NCI-H510A treated with DMSO at 0.1 percent for 48 hours (cell line): Measurements from ENCODE around the gene AFAP1.
"Not testable (repeated sequence)": the region's sequence is repeated elsewhere in the genome, so short reads cannot be mapped to it uniquely, and the experiment has no call there.

Experiments used
- DNase-seq: peaks from one replicate; lab custom pipeline; 2025; lab: John Stamatoyannopoulos, UW

AFAP1 gene

DNA sequence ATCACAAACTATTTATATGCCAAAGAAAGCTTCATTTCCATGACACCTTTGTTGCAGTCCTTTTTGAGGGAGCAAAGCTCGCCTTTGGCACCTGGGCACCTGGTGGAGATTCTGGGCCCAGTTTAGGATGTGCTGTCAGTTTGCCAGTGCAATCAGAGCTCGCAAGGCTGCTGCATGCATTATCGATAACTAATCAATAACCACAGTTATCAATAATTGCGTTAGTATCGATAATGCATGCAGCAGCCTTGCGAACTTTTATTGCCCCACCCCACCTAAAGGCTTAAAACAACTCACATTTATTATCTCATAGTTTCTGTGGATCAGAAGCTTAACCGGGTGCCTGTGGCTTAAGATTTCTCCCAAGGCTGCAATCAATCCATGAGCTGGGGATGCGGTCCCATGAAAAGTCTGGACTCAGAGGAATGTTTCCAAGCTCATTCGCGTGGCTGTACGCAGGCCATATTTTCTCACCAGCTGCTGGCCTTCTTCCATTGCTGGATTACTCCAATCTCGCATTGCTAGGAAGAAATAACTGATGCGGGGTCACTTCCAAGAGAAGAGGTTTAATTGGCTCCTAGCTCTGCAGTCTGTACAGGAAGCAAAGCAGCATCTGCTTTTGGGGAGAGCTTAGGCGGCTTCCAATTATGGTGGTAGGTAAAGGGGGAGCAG, 6.2 kb upstream of the AFAP1 start:
- DNase-seq = no peak

DNA sequence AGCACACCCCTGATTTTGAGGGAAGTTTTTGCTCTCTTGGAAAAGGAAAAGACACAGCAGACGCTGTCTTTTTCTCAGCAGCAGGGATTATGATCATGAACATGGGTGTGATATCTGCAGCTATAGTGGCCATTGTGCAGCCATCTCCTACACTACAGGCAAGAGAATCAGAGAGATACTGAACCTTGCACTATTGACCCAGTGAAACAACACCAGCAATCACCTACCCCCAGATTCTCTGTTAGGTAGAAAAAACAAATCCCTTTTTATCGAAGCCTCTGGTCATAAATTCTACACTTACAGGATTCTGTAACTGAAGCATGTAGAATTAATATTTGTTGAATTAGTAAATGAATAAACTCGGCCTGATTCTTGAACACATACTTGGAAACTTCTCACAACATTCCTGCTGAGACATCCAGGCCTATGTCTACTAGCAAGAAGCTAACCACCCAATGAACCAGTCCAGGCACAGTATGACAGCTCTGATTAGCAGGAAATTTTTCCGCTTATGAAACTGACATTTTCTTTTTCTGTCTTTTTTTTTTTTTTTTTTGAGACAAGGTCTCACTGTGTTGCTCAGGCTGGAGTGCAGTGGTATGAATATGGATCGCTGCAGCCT, 5.0 kb upstream of the AFAP1 start:
- DNase-seq = no peak

DNA sequence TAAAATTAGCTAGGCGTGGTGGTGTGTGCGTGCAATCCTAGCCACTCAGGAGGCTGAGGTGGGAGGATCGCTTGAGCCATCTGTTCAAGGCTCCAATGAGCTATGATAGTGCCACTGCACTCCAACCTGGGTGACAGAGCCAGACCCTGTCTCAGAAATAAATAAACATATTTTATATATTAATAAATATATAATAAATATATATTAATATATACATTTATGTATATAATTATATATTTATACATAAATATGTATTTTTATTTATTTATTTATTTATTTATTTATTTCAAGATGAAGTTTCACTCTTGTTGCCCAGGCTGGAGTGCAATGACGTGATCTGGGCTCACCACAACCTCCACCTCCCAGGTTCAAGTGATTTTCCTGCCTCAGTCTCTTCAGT, 4.0 kb upstream of the AFAP1 start:
- DNase-seq = not testable (repeated sequence)

DNA sequence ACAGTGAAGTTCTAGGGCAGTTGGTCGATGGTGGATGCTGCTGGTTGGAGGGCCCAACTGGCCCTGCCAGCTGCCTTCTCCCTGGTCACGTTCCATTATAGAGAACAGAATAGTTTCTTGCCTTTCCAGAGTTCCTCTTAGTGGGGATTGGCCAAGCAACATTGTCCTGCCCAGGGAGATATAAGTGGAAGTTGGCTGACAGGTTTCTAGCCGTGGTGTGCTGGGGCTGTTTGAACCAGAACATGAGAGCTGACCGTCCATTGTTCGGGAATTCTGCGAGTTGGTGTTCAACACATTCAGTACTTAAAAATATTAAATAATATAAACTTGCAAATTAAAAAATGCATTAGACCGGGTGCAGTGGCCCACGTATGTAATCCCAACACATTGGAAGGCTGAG, 3.5 kb upstream of the AFAP1 start:
- DNase-seq = no peak

DNA sequence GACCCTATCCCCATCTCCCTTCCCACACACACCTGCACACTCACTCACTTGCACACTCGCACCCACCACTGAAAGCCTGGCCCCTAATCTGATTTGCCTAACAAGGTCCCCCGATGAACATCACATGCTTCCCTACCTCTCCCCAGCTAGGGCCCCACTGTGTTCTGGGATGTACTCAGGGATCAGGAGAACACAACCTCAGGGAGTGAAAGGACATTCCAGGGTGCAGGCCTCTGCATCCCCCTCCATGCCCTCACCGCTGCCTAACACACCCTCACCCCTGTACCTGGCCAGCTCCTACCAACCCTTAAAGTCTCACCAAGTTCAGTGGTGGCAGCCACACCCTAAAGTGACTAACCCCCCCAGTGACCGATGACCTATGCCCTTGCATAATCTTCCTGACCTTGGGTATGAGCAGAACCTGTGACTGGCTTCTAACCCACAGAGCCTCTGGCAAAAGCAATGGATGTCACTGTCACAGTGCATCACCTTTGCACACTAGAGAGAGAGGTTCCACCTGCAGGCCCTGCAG, 2.4 kb upstream of the AFAP1 start:
- no peak for DNase-seq

DNA sequence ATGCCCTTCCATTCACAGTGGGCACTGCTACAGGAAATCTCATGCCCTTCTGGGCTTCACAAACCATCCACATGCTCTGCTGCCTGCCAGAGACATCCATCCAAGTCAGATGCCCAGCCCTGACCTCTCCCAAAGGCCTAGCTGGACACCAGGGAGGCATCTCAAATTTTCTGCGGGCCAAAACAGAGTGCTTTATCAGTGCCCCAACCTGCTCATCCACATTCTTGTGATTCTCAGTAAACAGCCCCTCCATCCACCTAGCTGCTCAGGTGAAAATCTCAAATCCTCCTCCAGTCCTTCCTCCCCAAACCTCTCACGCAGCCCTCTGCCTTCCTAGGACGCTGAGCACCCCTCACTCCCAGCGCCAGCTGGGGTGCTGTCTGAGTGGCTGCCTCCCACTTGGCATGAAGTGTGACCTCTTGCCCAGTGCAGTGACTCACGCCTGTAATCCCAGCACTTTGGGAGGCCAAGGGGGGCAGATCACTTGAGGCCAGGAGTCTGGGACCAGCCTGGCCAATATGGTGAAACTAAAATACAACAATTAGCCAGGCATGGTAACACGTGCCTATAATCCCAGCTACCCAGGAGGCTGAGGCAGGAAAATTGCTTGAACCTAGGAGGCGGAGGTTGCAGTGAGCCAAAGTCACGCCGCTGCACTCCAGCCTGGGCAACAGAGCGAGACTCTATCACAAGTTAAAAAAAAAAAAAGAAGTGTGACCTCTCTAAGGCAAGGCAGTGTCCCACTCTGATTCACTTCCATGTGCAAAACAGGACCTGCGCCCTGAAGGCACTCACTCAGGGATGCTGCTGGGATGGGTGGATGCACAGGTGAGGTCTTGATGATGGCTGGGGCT, 1.7 kb upstream of the AFAP1 start:
- no peak for DNase-seq

DNA sequence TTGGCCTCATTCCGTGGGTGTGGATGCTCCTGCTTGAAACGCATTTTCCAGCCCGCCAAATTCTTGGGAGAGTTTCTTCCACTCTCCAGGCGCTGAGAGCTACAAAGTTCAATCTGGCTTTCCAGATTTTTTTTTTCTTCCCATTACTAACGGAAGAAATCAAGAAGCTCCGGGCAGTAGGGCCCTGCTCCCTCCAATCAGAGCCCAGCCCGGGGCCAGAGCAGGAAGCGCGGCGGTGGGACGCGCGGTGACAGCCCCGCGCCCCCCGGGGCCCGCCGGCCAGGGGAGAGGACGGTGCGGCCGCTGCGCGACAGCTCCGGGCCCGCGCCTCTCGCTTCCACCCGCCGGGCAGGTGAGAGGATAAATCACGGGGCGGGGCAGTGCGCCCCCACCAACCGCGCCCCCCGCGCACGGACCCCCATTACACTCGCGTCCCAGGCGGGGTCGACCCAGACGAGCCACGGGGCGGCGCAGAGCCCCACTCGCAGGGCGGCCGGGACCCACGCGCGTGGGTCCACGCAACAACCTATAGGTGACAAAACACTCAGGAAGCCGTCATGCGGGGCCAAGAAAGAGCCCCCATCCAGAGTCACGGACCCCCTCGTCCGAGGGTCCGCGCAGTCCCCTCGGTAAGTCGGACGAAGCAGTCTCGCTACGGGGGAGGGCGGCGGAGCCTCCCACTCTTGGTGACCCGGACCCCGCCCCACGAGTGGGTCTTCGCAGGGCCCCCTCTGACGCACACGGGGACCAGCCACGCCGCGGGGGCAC, 868 bp downstream of the AFAP1 start:
- no peak for DNase-seq

DNA sequence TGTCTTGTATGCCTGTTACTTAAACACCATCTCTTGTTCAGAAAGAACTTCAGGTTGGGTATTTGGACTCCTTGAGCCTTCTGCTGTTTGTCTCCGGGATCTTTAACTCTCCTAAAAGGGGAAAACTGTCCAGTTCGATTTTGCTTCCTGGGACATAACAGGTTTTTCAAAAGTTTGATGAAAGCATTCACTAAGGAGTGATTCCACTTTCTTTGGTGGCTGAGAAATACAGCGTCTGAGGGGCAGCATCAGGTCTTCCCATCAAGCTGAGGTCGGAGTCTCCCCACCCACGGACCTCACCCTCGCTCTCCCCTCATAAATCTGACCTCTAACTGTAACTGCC, 1.4 kb downstream of the AFAP1 start:
- DNase-seq = no peak

DNA sequence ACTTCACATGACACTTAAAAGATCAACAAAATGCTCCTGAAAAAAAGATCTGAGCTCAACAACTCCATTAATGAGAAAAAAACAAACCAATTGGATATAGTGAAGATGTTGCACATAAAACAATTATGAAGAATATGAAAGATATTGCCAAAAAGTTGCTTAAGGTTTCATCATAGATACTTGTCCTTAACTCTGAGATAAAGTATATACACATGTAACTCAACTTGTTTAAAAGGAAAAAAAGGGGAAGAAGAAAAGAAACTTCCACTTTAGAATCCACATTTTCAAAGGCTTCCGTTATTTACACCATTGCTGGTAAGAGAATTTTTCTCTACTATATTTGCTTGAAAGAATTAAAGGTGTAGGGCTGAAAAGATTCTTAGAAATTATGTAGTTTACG, 2.7 kb downstream of the AFAP1 start:
- DNase-seq = no peak

DNA sequence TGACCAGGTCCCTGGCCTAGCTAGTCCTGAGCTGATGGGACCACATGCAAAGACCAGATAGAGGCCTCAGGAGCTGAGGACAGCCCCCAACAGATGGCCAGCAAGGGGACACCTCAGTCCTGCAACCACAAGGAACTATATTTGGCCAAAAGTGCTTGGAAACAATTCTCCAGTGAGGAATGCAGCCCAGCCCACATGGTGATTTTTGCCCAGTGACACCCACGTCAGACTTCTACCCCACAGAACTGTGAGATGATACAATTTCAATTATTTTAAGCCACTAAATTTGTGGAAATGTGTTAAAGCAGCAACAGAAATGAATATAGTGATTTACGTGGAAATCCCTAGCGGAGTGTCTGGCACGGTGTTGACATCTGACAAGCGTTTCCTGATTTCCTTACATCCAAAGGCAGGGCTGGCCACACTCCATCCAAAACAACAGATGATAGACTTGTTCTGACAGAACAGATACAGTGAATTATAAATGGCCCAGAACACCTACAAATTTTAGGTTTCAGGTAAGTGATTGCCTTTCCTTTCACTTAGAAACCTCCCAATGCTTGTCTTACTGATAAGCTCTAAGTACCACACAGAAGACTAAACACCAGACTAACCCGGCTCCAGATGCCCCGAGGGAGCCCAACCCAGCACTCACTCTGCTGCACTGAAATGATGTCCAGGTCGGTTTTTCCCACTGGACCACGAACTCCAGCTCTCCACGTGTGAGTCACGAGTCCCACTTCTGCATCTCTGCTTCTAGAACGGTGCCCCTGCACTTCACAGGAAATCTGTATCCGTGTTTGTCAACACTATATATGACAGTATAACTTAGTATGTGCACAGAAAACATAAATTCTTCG, 5.8 kb downstream of the AFAP1 start:
- no peak for DNase-seq

DNA sequence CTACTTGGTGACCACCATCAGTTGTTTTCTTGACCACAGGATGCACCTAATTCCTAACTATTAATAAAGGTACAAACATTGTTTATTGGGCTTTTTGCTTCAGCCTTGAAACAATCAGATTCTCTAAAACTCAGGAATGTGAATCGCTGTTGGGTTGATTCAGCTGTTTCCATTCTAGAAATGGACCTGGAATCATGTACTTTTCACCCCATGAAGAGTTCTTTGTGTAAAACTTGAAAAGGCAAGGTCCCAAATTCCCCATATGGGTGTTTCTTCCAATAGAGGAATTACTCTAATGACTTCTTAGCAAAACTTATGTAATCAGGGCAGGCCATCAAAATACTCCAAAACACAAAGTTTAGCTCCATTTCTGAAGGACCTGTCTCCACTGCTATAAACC, 7.4 kb downstream of the AFAP1 start:
- no peak for DNase-seq

DNA sequence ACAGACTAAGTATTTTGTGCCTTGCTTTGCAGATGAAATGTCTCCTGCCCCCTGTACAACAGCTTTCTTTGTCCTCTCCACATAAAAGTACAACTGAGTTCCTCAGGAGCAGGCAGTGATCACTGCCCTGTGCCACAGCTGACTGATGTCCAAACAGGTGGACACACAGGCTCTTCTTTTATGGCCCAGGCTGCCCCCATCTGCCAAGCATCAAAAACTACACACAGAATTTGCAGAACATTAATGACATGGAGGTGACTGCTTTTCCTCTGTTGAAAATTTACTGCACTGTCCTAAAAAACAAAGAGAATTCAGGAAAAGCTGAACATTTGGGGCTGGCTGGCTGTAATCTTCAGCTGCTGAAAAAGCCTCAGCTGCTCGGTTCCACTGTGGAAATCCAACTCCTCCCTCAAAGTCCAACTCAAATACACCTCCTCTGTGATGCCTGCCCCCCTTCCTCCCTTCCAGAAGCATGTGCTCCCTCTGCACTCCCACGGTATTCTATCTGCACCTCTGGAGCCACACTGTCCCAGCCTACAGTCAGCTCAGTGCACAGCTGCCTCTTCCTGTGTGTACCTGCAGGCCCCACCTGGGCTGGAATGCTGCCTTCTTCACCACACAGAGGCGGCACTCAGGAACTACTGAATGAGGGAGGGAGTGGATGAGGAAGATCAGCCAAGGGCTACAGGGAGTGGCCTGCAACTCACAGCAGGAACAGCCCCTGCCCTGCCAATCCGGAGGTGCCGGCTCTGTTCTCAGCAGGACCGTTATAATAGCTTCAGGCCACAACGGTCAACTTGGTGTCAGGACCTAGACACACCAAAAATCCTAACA, 10.3 kb downstream of the AFAP1 start:
- DNase-seq = peak; percentile 20

DNA sequence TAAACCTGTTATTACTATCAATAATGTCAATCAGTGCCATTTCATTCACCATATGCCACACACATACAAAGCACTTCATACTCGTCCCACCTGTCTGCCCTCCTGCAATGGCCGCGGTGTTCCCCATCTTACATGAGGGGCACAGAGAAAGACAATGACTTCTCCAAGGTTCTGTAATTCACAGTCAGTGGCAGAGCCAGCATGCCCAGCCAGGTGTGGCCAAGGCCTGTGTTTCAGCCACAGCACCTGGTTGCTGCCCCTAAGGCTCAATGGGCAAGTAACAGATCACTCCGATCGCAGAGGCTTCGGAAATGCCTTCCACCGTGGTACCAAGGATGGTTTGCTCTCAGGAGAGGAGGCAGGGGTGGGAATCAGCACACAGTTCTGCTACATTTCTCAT, 10.9 kb downstream of the AFAP1 start:
- no peak for DNase-seq

DNA sequence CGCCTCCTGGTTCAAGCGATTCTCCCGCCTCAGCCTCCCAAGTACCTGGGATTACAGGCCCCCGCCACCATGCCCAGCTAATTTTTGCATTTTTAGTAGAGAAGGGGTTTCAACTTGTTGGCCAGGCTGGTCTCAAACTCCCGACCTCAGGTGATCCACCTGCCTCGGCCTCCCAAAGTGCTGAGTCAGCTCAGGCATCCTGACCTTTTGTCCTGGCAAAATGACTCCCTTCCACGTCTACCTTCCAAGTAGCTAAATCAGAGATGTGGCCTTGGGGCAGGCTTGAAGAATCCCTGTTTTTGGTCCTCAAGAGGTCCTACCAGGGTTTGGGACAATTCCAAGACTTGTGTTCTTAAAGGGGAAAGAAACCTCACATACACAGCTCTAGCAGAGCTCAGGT, 12.8 kb downstream of the AFAP1 start:
- no peak for DNase-seq

DNA sequence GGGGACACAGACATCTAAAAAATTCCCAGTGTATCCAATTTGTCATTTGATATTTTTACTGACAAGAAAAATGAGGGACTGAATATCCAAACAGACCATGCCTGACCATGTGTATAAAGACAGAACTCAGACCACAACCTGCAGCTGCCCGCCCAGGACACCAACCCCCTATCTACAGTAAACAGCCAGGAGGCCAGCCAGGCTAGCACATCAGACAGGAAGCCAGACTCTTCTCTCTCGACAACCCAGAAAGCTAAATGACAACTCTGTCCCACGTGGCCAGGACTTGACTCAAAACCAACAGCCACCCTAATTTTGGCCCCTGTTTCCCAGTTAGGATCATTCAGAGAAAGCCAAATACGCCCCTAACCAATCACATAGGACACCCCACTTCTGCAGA, 15.1 kb downstream of the AFAP1 start:
- peak; percentile 34 for DNase-seq

DNA sequence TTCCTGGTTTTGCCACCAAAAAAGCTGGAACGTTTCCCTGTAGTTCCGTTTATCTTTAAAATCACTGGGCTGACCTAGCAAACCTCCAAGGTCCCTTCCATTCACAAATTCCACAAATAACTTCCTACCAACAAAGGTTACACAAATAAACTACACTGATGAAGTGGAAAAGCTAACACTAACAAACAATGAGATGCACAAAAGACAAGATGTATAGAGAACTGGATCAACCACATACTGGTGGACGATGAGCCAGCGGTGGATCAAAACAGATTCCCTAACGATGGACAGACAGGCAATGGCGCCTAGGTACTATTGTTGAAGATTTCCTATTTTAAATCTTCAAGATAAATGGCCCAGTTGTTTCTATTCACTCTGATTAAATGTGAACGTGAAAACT, 15.5 kb downstream of the AFAP1 start:
- DNase-seq = no peak

DNA sequence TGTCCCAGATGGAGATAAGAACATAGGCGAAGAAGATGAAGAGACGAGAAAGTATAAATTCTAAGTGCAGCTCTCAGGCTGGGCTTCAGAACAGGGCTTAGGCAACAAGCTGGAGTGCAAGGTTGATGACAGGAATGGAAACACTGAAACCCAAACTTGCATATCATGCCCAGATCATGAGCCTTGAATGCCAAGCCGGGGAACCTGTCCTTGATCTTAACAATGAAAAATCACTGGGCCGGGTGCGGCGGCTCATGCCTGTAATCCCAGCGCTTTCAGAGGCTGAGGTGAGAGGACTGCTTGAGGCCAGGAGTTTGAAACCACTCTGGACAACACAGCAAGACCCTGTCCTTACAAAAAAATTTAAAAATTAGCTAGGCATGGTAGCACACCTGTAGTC, 17.2 kb downstream of the AFAP1 start:
- DNase-seq = no peak

DNA sequence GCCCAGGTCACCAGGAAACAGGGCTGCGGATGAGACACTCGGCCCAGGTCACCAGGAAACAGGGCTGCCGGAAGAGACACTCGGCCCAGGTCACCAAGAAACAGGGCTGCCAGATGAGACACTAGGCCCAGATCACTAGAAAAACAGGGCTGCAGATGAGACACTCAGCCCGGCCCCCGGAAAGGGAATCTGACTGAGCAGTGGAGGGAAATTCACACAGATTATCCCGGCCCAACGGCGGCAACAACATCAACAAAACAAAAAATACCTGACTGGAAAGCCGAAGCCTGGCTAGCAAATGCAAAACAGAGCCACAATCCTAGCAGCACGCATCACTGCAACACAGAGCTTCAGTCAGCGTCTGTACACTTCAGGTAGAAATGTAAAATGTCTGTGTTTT, 20.7 kb downstream of the AFAP1 start:
- DNase-seq = no peak

DNA sequence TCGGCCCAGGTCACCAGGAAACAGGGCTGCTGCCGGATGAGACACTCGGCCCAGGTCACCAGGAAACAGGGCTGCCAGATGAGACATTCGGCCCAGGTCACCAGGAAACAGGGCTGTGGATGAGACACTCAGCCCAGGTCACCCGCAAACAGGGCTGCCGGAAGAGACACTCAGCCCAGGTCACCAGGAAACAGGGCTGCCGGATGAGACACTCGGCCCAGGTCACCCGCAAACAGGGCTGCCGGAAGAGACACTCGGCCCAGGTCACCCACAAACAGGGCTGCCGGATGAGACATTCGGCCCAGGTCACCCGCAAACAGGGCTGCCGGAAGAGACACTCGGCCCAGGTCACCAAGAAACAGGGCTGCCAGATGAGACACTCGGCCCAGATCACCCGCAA, 21.5 kb downstream of the AFAP1 start:
- not testable (repeated sequence) for DNase-seq

DNA sequence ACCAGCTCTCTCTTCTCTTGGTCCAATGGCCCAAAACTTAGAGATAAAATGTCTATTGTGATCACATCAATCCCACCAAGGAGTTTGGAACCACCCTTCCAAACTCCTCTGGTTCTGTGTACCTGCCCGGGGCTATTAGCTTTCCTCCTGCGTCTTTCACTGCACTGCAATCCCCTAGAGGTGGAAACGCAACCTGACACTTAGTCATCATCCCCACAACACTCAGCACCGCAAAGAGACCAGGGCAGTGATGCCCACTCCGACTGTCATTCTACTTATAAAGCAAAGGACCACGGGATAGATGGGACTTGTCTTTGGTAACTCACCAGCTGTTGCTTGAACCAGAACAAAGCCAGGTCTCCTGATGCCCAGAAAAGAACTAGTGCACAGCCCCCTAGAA, 22.0 kb downstream of the AFAP1 start:
- DNase-seq = no peak

DNA sequence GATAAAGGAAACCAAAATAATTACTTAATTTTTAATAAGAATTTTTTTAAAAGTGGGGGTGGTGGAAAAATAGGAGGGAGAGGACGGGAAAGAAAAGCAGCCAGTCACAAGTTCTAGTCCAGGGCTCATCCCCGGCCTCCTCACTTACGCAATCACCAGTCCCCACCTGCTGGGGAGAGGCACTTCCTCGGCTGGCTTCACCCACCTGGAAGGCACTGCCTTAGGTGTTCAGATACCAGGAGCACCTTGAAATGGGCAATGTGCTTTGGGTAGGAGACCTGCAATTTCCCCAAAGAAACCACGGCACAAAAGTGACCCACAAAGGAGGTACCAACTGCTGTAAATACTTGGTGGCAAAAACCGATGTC, 23.8 kb downstream of the AFAP1 start:
- DNase-seq = no peak
